GM21528 (cell line): ENCODE results near the gene CRADD.
"Not testable (repeated sequence)": the region's sequence is repeated elsewhere in the genome, so short reads cannot be mapped to it uniquely, and the experiment has no call there.

ENCODE experiments used
- ATAC-seq: cut with Tn5 transposase; IDR thresholded peaks from one replicate; pipeline ENCODE4 v1.9.1; 2021; ENCODE audit warnings: mild to moderate bottlenecking, moderate library complexity; ENCODE audit not compliant: unreplicated experiment, low FRiP score

The CRADD gene

DNA sequence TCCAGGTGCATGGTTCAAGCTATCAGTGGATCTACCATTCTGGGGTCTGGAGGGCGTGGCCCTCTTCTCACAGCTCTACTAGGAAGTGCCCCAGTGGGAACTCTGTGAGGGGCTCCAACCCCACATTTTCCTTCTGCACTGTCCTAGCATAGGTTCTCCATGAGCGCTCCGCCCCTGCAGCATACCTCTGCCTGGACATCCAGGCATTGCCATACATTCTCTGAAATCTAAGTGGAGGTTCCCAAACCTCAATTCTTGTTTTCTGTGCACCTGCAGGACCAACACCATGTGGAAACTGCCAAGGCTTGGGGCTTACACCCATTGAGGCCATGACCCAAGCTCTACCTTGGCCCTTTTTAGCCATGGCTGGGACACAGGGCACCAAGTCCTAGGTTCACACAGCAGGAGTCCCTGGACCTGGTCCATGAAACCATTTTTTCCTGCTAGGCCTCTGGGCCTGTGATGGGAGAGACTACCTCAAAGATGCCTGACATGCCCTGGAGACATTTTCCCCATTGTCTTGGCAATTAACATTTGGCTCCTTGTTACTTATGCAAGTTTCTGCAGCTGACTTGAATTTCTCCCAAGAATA lies 76.8 kb downstream of the CRADD start:
- ATAC-seq: no peak

DNA sequence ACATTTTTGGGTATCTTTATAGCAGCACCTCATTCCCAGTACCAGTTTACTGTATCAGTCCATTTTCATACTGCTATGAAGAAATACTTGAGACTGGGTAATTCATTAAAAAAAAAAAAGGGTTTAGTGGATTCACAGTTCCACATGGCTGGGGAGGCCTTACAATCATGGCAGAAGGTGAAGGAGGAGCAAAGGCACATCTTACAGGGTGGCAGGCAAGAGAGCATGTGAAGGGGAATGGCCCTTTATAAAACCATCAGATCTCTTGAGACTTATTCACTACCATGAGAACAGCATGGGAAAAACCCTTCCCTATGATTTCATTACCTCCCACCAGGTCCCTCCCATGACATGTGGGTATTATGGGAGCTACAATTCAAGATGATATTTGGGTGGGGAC lies 77.7 kb downstream of the CRADD start:
- not testable (repeated sequence) for ATAC-seq

DNA sequence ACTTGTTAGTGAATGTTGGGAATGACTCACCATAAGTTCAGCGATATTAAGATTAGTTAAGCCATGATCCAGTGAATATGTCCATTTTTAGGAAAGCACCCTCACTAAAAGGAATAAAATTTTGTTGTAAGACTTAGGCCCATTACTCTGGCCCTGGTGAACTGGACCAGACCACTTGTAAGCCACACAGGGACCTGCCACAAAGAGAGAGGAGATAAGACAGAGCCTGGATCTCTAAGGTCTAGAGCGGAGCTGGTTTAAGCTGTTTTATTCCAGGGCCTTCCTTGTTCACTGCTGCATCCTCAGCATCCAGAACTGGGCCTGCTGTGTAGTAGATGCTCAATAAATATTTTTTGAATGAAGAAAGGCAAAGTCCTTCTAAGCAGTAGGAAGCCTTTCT lies 79.1 kb downstream of the CRADD start:
- ATAC-seq: no peak

DNA sequence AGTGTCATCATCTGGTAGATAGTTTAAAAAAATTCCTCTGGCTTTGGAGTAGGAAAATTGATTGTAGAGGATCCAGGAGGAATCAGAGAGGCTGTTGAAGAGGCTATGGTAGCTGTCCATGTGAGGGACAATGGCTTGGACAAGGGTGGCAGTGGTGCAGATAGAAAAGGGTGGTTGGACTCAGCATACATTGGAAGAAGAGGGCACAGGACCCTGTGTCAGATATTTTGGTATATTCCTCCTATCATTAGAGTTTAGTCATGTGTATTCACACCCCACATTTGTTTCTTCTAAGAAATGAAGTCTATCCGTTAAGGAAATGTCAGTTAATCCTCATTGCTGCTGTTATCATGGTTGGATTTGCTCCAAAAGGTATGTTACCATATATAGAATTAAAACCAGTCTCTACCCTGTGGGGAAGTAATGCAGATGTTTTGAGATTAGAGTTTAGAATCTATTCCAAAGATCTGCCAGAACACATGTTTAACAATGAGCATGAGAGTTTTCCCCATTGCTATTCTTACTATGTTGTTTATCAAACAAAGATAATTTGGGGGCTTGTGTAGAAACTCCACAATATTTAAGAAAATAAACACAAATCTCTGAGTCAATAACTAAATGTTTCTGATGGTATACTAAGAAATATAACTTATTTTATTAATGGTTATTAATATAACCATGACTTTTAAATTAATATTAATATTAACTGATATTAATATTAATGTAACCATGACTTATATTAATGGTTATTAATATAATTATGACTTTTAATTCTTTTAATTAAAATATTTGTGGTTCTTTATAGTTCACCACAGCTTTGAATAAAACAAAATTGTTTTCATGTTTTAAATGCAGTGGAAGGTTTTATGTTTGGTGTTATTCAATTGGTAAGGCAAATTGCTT lies 80.9 kb downstream of the CRADD start:
- ATAC-seq: no peak

DNA sequence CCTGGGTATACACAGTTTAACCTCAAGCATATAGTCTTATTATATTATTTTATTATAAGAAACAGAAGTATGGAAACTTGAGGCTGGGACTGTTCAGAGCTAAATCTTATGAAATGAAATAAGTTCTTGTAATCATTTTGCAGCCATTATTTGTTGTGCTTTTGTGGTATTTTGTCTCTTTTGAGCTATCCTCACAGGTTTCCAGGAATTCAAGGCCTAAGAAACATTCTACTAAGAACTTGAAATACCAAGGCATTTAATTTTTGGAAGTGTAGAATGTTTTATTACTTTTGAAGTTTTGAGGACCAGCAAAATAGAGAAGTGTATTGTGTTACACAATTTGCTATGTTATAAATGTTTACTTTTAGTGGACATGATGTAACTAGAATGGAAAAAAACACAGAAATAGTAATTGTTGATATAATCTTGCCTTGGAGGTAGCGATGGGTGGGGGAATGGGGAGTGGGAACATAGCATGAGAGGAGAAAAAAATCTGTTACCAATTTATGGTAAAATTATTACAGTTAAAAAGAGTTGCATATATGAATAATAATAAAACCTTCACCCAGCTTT lies 81.7 kb downstream of the CRADD start:
- no peak for ATAC-seq

DNA sequence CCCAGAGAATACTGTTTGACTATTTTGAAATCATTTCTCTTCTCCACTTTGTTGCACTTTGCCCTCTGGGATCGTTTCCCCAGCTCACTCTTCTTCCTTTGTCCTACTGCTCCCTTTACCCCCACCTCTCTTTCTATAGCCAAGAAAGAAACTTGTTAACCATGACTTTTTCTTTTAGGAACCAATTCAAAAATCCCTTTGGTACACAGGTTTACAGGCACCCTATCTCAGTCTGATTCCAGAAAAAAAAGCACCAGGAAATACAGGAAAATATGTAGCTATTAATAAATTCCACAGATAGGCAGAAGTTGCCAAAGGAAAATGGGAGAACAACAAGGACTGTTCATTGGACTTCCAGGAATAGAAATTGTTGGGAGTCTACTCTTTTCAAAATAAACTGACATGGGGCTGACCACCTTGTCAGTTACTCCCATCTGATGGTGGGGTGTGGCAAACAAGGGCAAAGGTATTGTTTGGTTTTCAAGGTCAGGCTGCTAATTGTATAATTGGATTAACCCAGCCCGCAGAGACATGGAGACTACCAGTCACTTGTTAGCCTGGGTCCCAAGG lies 82.4 kb downstream of the CRADD start:
- no peak for ATAC-seq

DNA sequence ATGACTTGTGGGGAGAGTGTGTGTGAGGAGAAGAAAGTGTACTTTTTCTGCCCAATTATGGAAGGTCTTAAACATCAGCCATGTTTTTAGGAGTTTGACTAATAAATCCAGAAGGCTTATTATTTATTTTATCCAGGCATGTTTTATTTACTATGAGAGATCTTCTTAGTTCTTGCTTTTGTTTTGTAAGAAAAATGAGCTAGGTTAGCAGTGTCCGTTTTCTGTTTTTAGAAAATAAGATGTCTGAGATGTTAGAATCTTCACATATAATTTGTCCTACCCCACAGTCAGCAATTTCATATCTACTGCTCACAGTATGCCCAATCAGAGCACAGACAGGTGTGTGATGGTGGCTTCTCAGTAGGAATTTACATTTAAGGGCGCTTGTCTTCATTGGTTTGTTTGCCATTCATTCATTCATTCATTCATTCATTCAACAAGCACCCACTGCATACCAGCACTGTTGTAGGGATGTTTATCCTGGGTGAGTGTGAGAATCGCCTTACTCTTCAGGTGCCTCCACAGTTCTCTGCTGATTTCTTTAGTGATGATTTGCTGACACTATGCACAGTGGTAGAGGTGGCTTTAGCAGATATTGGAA lies 83.2 kb downstream of the CRADD start:
- no peak for ATAC-seq

DNA sequence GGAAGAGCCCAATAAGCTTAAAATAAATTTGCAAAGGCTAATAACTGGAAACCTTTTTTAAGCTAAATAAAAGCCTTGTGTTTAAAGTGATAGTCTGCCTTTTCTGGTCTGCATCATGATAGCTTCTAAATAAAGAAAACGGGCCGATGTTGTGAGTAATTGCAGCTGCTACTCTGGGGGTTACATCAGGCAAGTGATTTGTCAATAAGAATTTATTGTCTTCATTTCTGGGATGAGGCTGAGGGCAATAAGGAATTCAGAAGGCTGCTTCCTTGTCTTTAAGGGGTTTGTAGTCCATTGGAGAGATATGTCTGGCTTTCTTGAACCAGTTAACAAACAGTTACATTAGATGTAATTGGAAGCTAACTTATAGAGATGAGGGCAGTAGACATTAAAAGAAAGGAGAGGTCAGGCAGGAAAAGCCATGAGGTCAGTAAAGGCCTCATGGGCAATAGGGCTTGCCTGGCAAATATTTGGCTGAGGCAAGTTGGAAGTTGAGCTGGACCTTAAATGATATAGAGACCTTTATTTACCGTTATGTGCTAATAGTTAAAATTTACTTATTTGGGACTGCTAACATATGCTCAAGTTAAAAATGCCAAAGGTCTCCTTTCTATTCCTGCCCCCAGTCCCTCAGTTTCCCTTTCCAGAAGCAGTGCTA lies 85.0 kb downstream of the CRADD start:
- no peak for ATAC-seq

DNA sequence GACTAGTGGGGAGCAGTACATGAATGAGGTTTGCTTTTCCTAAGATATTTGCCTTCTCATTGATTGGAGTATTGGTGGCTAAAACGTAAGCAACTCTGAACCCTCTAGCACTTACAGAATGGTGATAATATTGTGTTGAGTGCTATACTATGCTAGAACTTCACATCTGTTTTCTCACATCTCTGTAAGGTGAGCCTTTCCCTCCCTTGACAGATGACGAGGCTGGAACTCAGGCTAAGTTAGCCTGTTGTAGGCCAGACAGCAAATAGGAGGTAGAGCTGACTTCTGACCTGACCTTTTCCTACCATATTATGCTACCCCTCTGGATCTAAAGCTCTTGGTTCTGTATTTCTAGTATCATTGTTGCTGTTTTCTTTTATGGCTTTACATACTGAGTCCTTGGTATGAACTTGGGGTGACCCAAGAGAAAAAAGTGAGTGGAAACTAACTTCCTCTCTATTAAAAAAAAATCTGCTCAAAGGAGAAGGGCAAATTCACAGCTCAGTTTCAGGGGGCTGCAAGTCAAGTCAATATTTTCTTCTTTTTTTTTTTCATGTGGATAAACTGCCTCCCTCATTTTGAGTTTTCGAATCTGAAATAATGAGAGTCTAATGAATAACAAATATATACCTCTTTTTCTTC lies 85.9 kb downstream of the CRADD start:
- ATAC-seq: no peak

DNA sequence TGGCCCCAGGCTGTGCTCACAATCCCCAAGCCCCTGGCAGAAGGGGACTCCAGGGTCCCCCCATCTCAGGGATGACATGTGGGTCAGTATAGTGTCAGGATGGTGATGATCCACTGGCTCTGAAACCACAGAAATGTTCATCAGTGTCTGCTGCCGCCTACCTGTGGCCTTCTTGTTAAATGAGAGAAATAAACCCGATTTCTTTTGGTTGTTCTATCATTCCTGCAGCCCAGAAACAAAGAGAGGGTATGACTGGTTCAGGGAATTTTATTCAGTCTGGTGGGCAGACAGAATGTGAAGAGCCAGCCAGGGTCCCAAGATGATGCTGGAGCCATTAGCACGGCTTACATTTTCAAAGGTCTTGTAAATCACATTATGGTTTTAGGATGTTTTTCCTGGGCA lies 86.6 kb downstream of the CRADD start:
- ATAC-seq: no peak

DNA sequence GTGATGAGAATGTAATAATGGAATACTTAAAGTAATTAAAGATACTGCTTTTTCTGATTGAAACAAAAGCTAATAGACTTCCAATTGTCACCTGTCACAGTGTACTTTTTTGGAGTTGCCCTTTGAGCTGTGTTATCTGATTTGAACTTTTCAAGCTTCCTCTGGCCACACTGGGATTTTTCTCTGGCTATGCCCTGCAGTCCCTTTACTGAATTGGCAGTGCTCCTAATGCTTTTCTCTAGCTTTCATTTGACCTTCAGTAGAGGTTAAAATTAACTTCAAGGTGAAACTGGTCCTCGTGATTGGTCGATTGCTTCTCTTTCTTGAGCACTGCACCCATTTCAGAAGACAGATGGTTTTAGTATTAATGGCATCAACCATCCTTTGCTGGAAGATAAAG lies 89.2 kb downstream of the CRADD start:
- ATAC-seq: no peak

DNA sequence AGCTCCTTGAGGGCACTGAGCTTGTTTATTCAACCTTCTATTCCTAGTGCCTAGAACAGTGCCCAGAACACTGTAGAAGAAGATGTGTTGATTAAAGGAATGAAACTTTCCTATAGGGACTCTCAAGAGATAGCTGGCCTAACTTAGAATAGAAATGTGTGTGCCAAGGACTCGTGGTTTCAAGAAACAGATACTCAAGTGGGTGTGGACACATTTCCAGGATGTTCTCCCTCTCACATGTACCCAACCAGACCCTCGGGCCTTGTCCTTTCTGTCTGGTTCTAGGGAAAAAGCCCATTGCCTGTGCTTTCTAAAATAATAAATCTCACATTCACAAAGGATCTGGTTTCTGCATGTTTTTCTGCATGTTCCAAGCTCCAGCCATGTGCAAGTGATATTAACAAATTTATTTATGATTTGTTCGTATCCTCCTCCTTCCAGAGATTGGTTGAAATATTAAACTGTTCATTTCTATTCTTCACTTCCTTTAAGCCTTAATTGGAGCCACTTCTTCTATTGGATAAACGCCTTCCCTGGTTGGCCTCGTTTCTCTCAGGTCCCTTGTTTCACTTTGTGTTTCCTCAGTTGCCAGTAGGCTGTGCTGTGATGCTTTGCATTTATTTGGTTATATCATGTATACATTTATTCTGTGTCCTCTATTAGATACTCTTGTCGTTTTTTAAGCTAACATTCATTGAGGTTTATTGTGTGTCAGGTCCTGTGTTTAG lies 89.8 kb downstream of the CRADD start:
- ATAC-seq: no peak

DNA sequence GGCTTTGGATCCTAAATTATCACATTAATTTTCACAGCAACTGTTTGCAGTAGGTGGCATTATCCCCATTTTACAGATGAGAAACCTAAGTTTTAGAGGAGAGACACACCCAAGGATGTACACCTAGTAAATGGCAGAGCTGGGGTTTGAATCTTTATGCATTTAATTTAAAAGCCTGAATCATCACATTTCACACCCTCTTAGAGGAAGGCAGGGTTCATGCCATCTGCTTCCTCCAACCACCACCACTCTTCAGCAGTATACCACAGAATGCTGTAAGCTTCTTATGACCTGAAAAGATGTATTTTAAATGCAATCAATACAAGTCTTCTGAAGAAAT lies 90.3 kb downstream of the CRADD start:
- no peak for ATAC-seq

DNA sequence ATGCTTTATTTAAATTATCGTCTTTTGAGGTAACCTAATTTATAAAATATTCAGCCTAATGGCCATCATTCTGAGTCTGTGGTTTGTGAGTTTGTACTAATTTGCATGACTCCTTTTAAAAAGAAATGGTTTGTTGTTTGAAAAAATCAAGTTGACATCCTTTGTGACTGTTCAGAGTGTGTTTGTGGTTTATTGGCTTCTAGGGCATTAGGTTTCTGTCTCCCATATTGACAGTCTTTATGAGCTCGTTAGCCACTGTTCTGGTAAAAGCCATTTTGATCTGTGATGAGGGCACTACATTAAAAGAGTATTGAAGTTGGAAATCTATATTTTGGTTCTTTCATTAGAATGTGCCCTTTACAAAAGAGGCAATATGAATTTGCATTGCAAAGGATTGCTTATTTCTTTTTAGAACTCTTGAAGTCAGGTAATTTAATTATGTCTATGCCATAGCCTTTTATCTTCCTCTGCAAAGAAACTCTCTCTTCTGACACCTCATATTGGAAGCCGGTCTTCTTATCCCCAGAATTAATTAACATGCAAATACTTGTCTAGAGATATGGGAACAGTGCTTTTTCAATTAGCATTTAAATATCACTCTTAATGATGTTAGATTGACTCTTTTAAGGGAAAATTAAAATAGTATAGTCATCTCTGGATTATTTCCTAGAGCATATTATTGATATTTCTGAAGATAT lies 95.0 kb downstream of the CRADD start:
- ATAC-seq: no peak

DNA sequence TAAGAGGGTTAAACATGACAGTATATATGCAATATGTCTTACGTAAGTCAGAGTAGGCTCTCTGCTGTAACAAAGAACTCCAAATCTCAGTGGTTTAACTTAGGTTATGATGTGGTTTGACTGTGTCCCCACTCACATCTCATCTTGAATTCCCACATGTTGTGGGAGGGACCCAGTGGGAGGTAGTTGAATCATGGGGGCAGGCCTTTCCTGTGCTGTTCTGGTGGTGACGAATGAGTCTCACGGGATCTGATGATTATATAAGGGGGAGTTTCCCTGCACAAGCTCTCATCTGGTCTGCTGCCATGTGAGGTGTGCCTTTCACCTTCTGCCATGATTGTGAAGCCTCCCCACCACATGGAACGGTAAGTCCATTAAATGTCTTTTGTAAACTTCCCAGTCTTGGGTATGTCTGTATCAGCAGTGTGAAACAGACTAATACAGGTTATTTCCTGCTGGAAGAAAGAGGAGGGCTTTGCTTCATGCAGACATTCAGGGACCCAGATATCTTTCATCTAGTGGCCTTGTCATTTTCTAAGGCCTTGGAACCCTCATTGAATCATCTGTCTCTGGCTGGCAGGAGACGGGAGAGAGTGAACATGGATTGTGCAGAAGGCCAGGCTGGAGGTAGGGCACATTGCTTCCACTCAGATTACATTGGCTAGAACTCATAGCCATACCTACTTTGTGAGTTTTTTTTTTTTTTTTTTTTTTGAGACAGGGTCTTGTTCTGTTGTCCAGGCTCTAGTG lies 96.1 kb downstream of the CRADD start:
- no peak for ATAC-seq

DNA sequence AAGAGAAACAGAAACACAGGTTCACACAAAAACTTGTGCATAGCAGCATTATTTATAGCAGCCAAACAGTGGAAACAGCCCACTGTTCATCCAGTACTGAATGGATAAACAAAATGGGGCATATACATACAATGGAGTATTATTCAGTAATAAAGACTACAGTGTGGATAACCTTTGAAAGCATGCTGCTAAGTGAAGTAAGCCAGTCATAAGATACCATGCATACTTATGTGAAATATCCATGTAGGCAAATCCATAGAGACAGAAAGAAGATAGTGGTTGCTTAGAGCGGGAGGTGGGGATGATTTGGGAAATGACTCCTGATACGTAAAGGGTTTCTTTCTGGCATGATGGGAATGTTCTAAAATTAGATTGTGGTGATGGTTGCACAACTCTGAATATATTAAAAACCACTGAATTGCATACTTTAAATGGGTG lies 99.4 kb downstream of the CRADD start:
- no peak for ATAC-seq

DNA sequence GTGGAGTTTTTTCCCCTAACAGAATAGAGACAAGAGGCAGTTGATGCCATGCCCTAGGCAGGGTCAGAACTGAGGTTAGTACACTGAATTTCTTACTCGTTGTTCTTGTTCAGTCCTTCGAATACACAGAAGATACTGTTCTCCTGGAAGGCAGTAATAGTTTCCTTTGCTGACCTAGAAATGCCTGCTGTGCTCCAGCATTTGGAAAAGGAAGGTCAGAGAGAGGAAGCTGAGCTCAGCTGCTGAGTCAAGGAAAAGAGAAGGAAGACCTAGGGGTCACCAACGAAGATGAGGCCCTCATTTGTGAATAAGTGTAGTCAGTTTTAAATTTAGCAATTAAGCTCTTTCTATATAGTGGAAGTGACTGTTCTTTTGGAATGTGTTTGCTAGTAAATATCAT lies 100.1 kb downstream of the CRADD start:
- ATAC-seq: no peak

DNA sequence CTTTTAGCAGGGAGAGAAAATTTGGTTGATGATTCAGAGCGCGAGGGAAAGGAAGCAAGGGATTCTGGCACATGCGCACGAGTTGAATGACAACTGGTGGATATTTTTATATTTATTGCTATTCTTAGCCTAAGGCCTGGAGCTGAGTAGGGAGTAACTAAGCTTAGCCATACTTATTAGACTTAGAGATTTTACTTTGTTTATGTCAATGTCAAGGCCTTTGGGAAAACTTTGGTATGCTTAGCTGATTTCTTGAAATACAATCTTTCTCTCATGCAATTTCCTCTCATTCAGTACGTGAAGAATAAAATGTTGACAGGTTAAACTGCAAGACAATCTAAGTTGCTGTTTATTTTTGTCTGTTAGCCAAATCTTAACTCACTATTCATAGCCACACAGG lies 101.1 kb downstream of the CRADD start:
- no peak for ATAC-seq
